ENCODE measurements around the gene SCYL1. TPM values are rescaled to one million over a fixed set of nuclear protein-coding genes. Genes with fewer than 3 reads are reported as not detected.

The SCYL1 gene
- polyA plus RNA-seq, 1 donor (not counting 4 experiments of a cell fraction or from before 2014, with no cell fraction given), result 31.3 TPM

DNA sequence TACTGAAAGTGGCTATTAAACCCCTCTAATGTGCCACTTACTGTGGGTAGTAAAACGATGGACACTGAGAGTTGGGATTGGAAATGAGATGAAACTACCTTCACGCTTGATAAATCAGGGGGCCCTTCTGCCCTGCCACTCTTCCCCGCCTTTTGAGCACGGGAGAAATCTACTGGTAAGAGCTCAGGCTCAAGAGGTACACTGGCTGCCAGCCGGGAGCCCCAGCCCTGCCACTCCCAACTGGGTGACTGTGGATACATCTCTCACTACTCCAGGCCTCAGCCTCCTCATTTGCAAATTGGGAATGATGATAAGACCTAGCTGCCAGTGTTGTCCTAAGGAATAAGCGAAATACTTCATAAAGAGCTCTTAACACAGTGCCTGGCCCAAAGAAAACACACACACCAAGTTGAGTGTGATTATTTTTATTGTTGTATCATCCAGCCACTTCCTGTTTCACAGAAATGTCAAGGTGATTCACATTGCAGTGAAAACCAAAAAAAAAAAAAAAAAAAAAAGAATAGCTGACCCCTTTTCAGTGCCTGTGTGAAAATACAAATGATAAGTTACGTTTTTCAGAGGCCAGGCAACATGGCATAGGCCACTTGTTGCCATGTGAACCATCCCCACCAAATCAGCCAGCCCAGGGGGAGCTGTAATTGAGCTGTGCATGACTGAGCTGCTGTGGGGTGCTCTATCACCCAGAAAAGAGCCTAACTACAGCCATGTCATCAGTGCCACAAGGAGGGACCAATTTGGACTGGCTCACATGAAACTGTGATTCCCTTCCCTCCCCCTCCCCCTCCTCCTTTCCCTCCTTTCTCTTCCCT lies 41.0 kb downstream of the SCYL1 start:
- Histone ChIP-seq H3K4me2 (ENCODE audit: control insufficient read depth, extremely low read depth, insufficient read depth, low read depth, low read length) (peak overlapping the region; percentile 32), H3K4me3 (ENCODE audit: control insufficient read depth in 2 of 3, extremely low read depth in 1 of 3, insufficient read depth in 2 of 3, low read depth in 1 of 3, low read length in 3 of 3) (no peak overlapping the region), H3K9me3 (ENCODE audit: control insufficient read depth, low read depth, low read length) (no peaks in the 10 kb centered on the region), H4K20me1 (ENCODE audit: control insufficient read depth, extremely low read depth, insufficient read depth, low read length) (no peaks in the 10 kb centered on the region), H3K9ac (ENCODE audit: control insufficient read depth, extremely low read depth, insufficient read depth, low read length) (no peak overlapping the region), H3K27me3 (ENCODE audit: control insufficient read depth, extremely low read depth, insufficient read depth, low read length) (no peaks in the 10 kb centered on the region), H3K36me3 (ENCODE audit: control insufficient read depth in 2 of 2, extremely low read depth in 1 of 2, insufficient read depth in 2 of 2, low read length in 2 of 2) (peaks cover 0 to 2% of the 10 kb centered on the region in 2 experiments), H2AFZ (ENCODE audit: control insufficient read depth, low read length) (no peak overlapping the region), H3K79me2 (ENCODE audit: control insufficient read depth, insufficient read depth, low read length) (peaks cover 29% of the 10 kb centered on the region), H3K27ac (ENCODE audit: control insufficient read depth, insufficient read depth, low read length) (peak overlapping the region; percentile 31), H3K4me1 (ENCODE audit: control insufficient read depth, extremely low read depth, insufficient read depth, low read length) (peaks cover 27% of the 10 kb centered on the region), H3K9me1 (ENCODE audit: control insufficient read depth, extremely low read depth, insufficient read depth, low read length) (no peaks in the 10 kb centered on the region)
- dilution Hi-C loops (cut with MboI; ENCODE audit: extremely low pct_ligation_motif_present, low sequenced_read_pairs), result no loop called here
- TF ChIP-seq, protein P1, sequence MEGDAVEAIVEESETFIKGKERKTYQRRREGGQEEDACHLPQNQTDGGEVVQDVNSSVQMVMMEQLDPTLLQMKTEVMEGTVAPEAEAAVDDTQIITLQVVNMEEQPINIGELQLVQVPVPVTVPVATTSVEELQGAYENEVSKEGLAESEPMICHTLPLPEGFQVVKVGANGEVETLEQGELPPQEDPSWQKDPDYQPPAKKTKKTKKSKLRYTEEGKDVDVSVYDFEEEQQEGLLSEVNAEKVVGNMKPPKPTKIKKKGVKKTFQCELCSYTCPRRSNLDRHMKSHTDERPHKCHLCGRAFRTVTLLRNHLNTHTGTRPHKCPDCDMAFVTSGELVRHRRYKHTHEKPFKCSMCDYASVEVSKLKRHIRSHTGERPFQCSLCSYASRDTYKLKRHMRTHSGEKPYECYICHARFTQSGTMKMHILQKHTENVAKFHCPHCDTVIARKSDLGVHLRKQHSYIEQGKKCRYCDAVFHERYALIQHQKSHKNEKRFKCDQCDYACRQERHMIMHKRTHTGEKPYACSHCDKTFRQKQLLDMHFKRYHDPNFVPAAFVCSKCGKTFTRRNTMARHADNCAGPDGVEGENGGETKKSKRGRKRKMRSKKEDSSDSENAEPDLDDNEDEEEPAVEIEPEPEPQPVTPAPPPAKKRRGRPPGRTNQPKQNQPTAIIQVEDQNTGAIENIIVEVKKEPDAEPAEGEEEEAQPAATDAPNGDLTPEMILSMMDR (optimal IDR thresholded peaks at IDR 0.05 in 1 of 3, IDR thresholded peaks at IDR 0.05 in 1 of 3, conservative IDR thresholded peaks at IDR 0.05 in 1 of 3; ENCODE audit: extremely low read depth in 1 of 3, insufficient read depth in 2 of 3, low read length in 3 of 3), result no peak
- no peak for TF ChIP-seq EZH2 (IDR thresholded peaks at IDR 0.05; ENCODE audit: low read length)
- DNase-seq (ENCODE audit: low read depth, low spot score), result no peak
- no peak for FAIRE-seq

DNA sequence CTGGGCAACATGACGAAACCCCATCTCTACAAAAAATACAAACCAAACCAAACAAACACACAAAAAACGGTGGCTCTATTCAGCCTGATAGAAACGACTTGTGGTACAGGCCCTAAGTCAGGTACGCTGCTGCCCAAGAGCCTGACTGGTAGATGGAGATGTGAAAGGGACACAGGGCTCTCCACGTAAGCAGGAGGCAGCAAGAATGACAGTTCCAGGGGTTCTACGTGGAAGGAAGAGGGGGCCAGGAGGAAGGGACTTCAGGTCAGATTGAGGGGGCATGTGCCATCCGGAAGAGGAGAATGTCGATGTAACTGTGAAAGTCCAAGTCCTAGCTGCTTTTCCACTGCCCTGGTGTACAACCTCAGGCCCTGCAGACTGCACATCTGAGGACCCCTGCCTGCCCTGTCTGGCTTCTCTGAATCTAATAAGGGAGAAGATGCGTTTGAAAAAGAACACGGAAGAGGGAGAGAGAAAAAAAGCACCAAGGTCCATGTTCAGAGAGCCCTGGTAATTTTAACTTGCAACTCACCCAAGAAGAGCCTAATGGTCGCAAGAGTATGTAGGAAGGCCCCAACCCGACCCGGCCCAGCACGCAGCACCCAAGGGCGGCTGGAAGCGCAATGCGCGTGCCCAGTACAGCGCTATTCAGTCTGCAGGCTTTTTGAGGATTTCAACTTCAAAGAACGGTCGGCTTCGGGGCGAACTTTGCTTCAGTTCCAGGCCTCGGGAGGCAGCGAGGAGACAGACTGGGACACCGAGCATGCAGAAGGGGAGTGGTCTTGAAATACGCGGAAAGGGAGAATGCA lies 44.5 kb downstream of the SCYL1 start:
- no peaks in the 10 kb centered on the region for H3K9me1 ChIP-seq (ENCODE audit: control insufficient read depth, extremely low read depth, insufficient read depth, low read length)
- H3K9me3 ChIP-seq (ENCODE audit: control insufficient read depth, low read depth, low read length), result no peaks in the 10 kb centered on the region
- peak overlapping the region; percentile 92 for H3K27ac ChIP-seq (ENCODE audit: control insufficient read depth, insufficient read depth, low read length)
- peaks cover 0 to 2% of the 10 kb centered on the region in 2 experiments for H3K36me3 ChIP-seq (ENCODE audit: control insufficient read depth in 2 of 2, extremely low read depth in 1 of 2, insufficient read depth in 2 of 2, low read length in 2 of 2)
- H3K27me3 ChIP-seq (ENCODE audit: control insufficient read depth, extremely low read depth, insufficient read depth, low read length), result no peaks in the 10 kb centered on the region
- dilution Hi-C loops (cut with MboI; ENCODE audit: extremely low pct_ligation_motif_present, low sequenced_read_pairs), result no loop called here
- H3K4me1 ChIP-seq (ENCODE audit: control insufficient read depth, extremely low read depth, insufficient read depth, low read length), result peaks cover 47% of the 10 kb centered on the region
- H3K4me2 ChIP-seq (ENCODE audit: control insufficient read depth, extremely low read depth, insufficient read depth, low read depth, low read length), result peak overlapping the region; percentile 100
- H3K79me2 ChIP-seq (ENCODE audit: control insufficient read depth, insufficient read depth, low read length), result peaks cover 44% of the 10 kb centered on the region
- peak overlapping the region; percentile 92 for H3K9ac ChIP-seq (ENCODE audit: control insufficient read depth, extremely low read depth, insufficient read depth, low read length)
- TF ChIP-seq, protein P1 (optimal IDR thresholded peaks at IDR 0.05 in 1 of 3, IDR thresholded peaks at IDR 0.05 in 1 of 3, conservative IDR thresholded peaks at IDR 0.05 in 1 of 3; ENCODE audit: extremely low read depth in 1 of 3, insufficient read depth in 2 of 3, low read length in 3 of 3), result no peak
- TF ChIP-seq EZH2 (IDR thresholded peaks at IDR 0.05; ENCODE audit: low read length), result no peak
- no peak for DNase-seq (ENCODE audit: low read depth, low spot score)
- H3K4me3 ChIP-seq (ENCODE audit: control insufficient read depth in 2 of 3, extremely low read depth in 1 of 3, insufficient read depth in 2 of 3, low read depth in 1 of 3, low read length in 3 of 3), result peak overlapping the region; percentile 85 to 90 (median 88)
- H2AFZ ChIP-seq (ENCODE audit: control insufficient read depth, low read length), result peak overlapping the region; percentile 96
- H4K20me1 ChIP-seq (ENCODE audit: control insufficient read depth, extremely low read depth, insufficient read depth, low read length), result peaks cover 5% of the 10 kb centered on the region
- FAIRE-seq, result no peak
